A673 (cell line): ENCODE results near the gene LYPLA2. TPM values are rescaled to one million over a fixed set of nuclear protein-coding genes. Genes with fewer than 3 reads are reported as not detected.

ENCODE experiments used
- BruUV-seq: library from RNA; stranded (reverse); fragments of 400-500 nt; replicated peaks from 2 replicates; lab custom pipeline; 2021; lab: Mats Ljungman, UMichigan
- CTCF ChIA-PET: fragments of 300-600 bp; sonication (Branson Sonifier 250); formaldehyde crosslinking; loops from one replicate; lab custom pipeline; 2022; ENCODE audit warnings: antibody characterized with exemption; lab: Charles Lee
- POLR2A ChIA-PET: fragments of 300-600 bp; sonication (Branson Sonifier 250); formaldehyde crosslinking; loops from one replicate; lab custom pipeline; 2022; ENCODE audit warnings: antibody characterized with exemption; ENCODE audit not compliant: low non-redundant PET; lab: Charles Lee
- DNase-seq: peaks from one replicate; pipeline ENCODE4 v3.0.0-alpha.2; 2015; ENCODE audit warnings: low spot score
- H3K27ac ChIP-seq: fragments of 200-600 bp; sonication (generic); 2 replicates; pipeline ENCODE4 v1.5.1; 2016; ENCODE audit warnings: mixed run types, low read depth, mild to moderate bottlenecking, mixed read lengths, antibody characterized with exemption, low read length; ENCODE audit not compliant: poor library complexity, severe bottlenecking
- H3K27me3 ChIP-seq: fragments of 200-600 bp; sonication (generic); replicated peaks from 2 replicates; pipeline ENCODE4 v1.6.1; 2017; ENCODE audit warnings: mixed run types, low read depth, mild to moderate bottlenecking, mixed read lengths, antibody characterized with exemption, low read length; ENCODE audit not compliant: insufficient read depth, poor library complexity
- H3K36me3 ChIP-seq: fragments of 200-600 bp; sonication (generic); 2 replicates; pipeline ENCODE4 v1.6.1; 2016; ENCODE audit warnings: mixed run types, mild to moderate bottlenecking, mixed read lengths, antibody characterized with exemption, low read length; ENCODE audit not compliant: insufficient read depth, poor library complexity, severe bottlenecking
- H3K4me1 ChIP-seq: fragments of 200-600 bp; sonication (generic); 2 replicates; pipeline ENCODE4 v1.6.1; 2017; ENCODE audit warnings: mixed run types, mild to moderate bottlenecking, mixed read lengths, antibody characterized with exemption, low read length; ENCODE audit not compliant: insufficient read depth, poor library complexity, severe bottlenecking
- H3K4me3 ChIP-seq: fragments of 200-600 bp; sonication (generic); 2 replicates; pipeline ENCODE4 v1.5.1; 2016; ENCODE audit warnings: low read depth, mixed run types, mild to moderate bottlenecking, mixed read lengths, low read length; ENCODE audit not compliant: poor library complexity, severe bottlenecking
- H3K9me3 ChIP-seq: fragments of 200-600 bp; sonication (generic); 2 replicates; pipeline ENCODE4 v1.6.1; 2016; ENCODE audit warnings: mixed run types, low read depth, mild to moderate bottlenecking, mixed read lengths, antibody characterized with exemption, low read length; ENCODE audit not compliant: poor library complexity, severe bottlenecking
- CTCF ChIP-seq: fragments of 300-800, 200-600 bp; sonication (generic); conservative IDR thresholded peaks from 2 replicates; pipeline ENCODE4 v1.5.1; 2017; ENCODE audit warnings: low read depth, mild to moderate bottlenecking, antibody characterized with exemption, low read length, moderate library complexity, mixed read lengths
- EZH2 ChIP-seq: fragments of 200-600 bp; sonication (generic); IDR thresholded peaks from 2 replicates; pipeline ENCODE4 v1.6.1; 2017; ENCODE audit warnings: borderline replicate concordance, low read depth, mild to moderate bottlenecking, mixed read lengths, antibody characterized with exemption, low read length; ENCODE audit not compliant: poor library complexity, severe bottlenecking
- intact Hi-C: fragments of 100-400 bp; cut with micrococcal nuclease; formaldehyde crosslinking; loops from one replicate; pipeline ENCODE4 v1.10.0; 2022; ENCODE audit not compliant: unreplicated experiment
- total RNA-seq: library from RNA; stranded (reverse); gene quantifications from 2 replicates; pipeline ENCODE4 v1.2.3, GENCODE V29; 2021

The LYPLA2 gene
- total RNA-seq, 1 experiment from 2014 or later = 66.2 TPM

- Histone ChIP-seq H3K4me3 (no peak overlapping the region), H3K36me3 (peaks cover 49% of the 10 kb centered on the region), H3K27ac (no peak overlapping the region), H3K9me3 (no peaks in the 10 kb centered on the region), H3K4me1 (peaks cover 5% of the 10 kb centered on the region), H3K27me3 (no peaks in the 10 kb centered on the region)
- ChIA-PET CTCF (no interaction called here), POLR2A (no interaction called here)
- BruUV-seq = no TSS peak
- DNase-seq = no peak
- TF ChIP-seq CTCF (no peak), EZH2 (no peak)
- intact Hi-C loops = no loop called here
These were observed 6.1 kb upstream of the LYPLA2 start for GRCh38 chr1:23784846-23785245.

GRCh38 chr1:23787701-23788100 lies 3.2 kb upstream of the LYPLA2 start:
- TSS peak; percentile 56 for BruUV-seq
- no peaks in the 10 kb centered on the region for H3K27me3 ChIP-seq
- TF ChIP-seq CTCF = no peak
- no peak for TF ChIP-seq EZH2
- no peak for DNase-seq
- no peak overlapping the region for H3K4me3 ChIP-seq
- H3K36me3 ChIP-seq = peaks cover 35% of the 10 kb centered on the region
- H3K9me3 ChIP-seq = no peaks in the 10 kb centered on the region
- H3K27ac ChIP-seq = no peak overlapping the region
- H3K4me1 ChIP-seq = peaks cover 9% of the 10 kb centered on the region
- ChIA-PET POLR2A (no interaction called here), CTCF (no interaction called here)
- intact Hi-C loops = no loop called here

GRCh38 chr1:23788695-23789094 lies 2.2 kb upstream of the LYPLA2 start:
- H3K27me3 ChIP-seq = no peaks in the 10 kb centered on the region
- ChIA-PET CTCF (interaction anchor here (0.6 kb wide), 2 partner anchors 94 to 187 kb away, joined by 3 to 5 read pairs; no protein-coding TSS in a partner anchor), POLR2A (no interaction called here)
- H3K4me1 ChIP-seq = peaks cover 19% of the 10 kb centered on the region
- no TSS peak for BruUV-seq
- intact Hi-C loops = no loop called here
- DNase-seq = no peak
- H3K9me3 ChIP-seq = no peaks in the 10 kb centered on the region
- peaks cover 38% of the 10 kb centered on the region for H3K36me3 ChIP-seq
- no peak for TF ChIP-seq EZH2
- TF ChIP-seq CTCF = no peak
- no peak overlapping the region for H3K27ac ChIP-seq
- no peak overlapping the region for H3K4me3 ChIP-seq
